ENCODE data around the gene PPM1K.
A peak's percentile ranks its signal among the peaks of the same experiment; 100 is the strongest.

Gene PPM1K

DNA sequence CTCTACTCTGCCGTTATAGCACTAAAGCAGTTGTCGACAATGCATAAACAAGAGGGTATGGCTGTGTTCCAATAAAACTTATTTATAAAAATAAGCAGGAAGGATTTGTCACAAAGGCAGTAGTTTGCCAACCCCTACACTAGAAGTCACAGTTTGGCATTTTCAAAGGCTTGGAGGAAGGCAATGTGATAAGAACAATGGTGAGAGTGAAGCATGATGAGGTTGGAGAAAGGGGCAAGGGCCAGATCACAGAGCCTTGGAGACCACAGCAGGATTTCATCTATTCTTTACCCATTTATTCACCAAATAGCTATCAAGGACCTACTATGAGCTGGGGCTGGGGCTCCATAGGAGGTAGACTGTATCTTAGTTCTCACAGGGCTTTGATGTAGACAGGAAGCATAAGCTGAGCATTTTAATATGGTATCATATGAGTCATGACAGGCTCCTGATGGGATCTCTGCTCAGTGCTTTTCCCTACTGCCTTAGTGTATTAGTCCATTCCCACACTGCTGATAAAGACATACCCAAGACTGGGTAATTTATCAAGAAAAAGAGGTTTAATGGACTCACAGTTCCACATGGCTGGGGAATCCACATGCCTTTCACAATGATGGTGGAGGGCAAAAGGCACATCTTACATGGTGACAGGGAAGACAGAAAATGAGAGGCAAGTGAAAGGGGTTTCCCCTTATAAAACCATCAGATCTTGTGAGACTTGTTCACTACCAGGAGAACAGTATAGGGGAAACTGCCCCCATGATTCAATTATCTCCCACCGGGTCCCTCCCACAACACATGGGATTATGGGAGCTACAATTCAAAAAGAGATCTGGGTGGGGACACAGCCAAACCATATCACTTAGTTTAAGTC, 58.9 kb downstream of the PPM1K start:
- Histone ChIP-seq H4K20me1 (ENCODE audit: control insufficient read depth, insufficient read depth, low read depth, low read length) (no peaks in the 10 kb centered on the region), H3K4me1 (ENCODE audit: control insufficient read depth, low read length) (no peaks in the 10 kb centered on the region), H3F3A (ENCODE audit: control insufficient read depth, insufficient read depth) (no peaks in the 10 kb centered on the region), H3K9me3 (ENCODE audit: control insufficient read depth, insufficient read depth, low read length) (peaks cover 8% of the 10 kb centered on the region; the same call in 1 of the 2 replicates), H3K9me2 (replicated peaks; ENCODE audit: control insufficient read depth, low read length) (no peaks in the 10 kb centered on the region), H3K79me2 (ENCODE audit: control insufficient read depth, low read length) (no peaks in the 10 kb centered on the region), H3K27ac (ENCODE audit: low read depth, low read length) (no peak overlapping the region), H3K36me3 (ENCODE audit: control insufficient read depth, low read length) (no peaks in the 10 kb centered on the region), H3K4me3 (ENCODE audit: low read length) (no peak overlapping the region), H3K4me2 (ENCODE audit: low read length) (no peak overlapping the region), H3K27me3 (ENCODE audit: control insufficient read depth, low read length) (no peaks in the 10 kb centered on the region)
- TF ChIP-seq, protein P1, sequence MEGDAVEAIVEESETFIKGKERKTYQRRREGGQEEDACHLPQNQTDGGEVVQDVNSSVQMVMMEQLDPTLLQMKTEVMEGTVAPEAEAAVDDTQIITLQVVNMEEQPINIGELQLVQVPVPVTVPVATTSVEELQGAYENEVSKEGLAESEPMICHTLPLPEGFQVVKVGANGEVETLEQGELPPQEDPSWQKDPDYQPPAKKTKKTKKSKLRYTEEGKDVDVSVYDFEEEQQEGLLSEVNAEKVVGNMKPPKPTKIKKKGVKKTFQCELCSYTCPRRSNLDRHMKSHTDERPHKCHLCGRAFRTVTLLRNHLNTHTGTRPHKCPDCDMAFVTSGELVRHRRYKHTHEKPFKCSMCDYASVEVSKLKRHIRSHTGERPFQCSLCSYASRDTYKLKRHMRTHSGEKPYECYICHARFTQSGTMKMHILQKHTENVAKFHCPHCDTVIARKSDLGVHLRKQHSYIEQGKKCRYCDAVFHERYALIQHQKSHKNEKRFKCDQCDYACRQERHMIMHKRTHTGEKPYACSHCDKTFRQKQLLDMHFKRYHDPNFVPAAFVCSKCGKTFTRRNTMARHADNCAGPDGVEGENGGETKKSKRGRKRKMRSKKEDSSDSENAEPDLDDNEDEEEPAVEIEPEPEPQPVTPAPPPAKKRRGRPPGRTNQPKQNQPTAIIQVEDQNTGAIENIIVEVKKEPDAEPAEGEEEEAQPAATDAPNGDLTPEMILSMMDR (IDR thresholded peaks at IDR 0.05; ENCODE audit: low read depth, low read length, poor library complexity, severe bottlenecking), result no peak
- no peak for TF ChIP-seq EZH2phosphoT487 (IDR thresholded peaks at IDR 0.05; ENCODE audit: borderline replicate concordance, low read length)

DNA sequence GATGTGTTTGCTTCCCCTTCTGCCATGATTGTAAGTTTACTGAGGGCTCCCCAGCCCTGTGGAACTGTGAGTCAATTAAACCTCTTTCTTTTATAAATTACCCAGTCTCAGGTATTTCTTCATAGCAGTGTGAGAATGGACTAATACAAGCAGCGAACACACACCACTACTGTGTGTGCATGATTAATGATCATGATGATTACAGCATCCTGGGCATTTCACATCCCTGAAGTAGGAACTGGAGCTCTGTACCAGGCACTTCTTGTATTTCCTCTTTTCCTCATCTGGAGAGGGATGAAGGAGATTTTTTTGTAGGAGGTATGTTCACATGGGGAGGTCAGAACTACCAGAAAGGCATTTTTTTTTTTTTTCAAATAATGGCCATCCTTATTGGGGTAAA, 60.8 kb downstream of the PPM1K start:
- no peak overlapping the region for H3K27ac ChIP-seq (ENCODE audit: low read depth, low read length)
- H3F3A ChIP-seq (ENCODE audit: control insufficient read depth, insufficient read depth), result no peaks in the 10 kb centered on the region
- H3K4me3 ChIP-seq (ENCODE audit: low read length), result no peak overlapping the region
- H3K79me2 ChIP-seq (ENCODE audit: control insufficient read depth, low read length), result no peaks in the 10 kb centered on the region
- H3K27me3 ChIP-seq (ENCODE audit: control insufficient read depth, low read length), result no peaks in the 10 kb centered on the region
- H4K20me1 ChIP-seq (ENCODE audit: control insufficient read depth, insufficient read depth, low read depth, low read length), result no peaks in the 10 kb centered on the region
- H3K36me3 ChIP-seq (ENCODE audit: control insufficient read depth, low read length), result no peaks in the 10 kb centered on the region
- TF ChIP-seq, protein P1 (IDR thresholded peaks at IDR 0.05; ENCODE audit: low read depth, low read length, poor library complexity, severe bottlenecking), result no peak
- TF ChIP-seq EZH2phosphoT487 (IDR thresholded peaks at IDR 0.05; ENCODE audit: borderline replicate concordance, low read length), result no peak
- no peaks in the 10 kb centered on the region for H3K9me2 ChIP-seq (replicated peaks; ENCODE audit: control insufficient read depth, low read length)
- H3K4me1 ChIP-seq (ENCODE audit: control insufficient read depth, low read length), result no peaks in the 10 kb centered on the region
- peaks cover 8% of the 10 kb centered on the region; the same call in 1 of the 2 replicates for H3K9me3 ChIP-seq (ENCODE audit: control insufficient read depth, insufficient read depth, low read length)
- H3K4me2 ChIP-seq (ENCODE audit: low read length), result no peak overlapping the region

DNA sequence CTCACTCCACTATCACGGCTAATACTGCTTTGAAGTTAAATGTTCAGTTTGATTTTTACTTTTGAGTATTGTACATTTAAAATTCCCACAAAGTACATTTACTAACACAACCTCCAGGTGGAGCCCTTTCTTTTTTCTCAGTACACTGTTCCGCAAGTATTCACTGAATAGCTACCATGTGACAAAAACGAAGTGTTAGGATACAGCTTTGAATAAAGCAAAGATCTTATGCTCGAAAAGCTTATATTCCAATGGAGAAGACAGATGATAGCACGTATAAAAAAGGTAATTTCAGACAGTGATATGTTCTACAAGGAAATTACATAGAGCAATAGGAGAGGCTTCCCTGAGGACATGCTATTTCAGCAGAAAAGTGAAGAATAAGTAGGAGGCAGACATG, 65.3 kb downstream of the PPM1K start:
- Histone ChIP-seq H3K27ac (ENCODE audit: low read depth, low read length) (no peak overlapping the region), H3K4me2 (ENCODE audit: low read length) (no peak overlapping the region), H3F3A (ENCODE audit: control insufficient read depth, insufficient read depth) (no peaks in the 10 kb centered on the region), H3K4me1 (ENCODE audit: control insufficient read depth, low read length) (no peaks in the 10 kb centered on the region), H4K20me1 (ENCODE audit: control insufficient read depth, insufficient read depth, low read depth, low read length) (no peaks in the 10 kb centered on the region), H3K79me2 (ENCODE audit: control insufficient read depth, low read length) (no peaks in the 10 kb centered on the region), H3K9me3 (ENCODE audit: control insufficient read depth, insufficient read depth, low read length) (no peaks in the 10 kb centered on the region), H3K9me2 (replicated peaks; ENCODE audit: control insufficient read depth, low read length) (no peaks in the 10 kb centered on the region), H3K4me3 (ENCODE audit: low read length) (no peak overlapping the region), H3K27me3 (ENCODE audit: control insufficient read depth, low read length) (peaks cover 7% of the 10 kb centered on the region; the same call in 1 of the 2 replicates), H3K36me3 (ENCODE audit: control insufficient read depth, low read length) (no peaks in the 10 kb centered on the region)
- no peak for TF ChIP-seq EZH2phosphoT487 (IDR thresholded peaks at IDR 0.05; ENCODE audit: borderline replicate concordance, low read length)
- TF ChIP-seq, protein P1 (IDR thresholded peaks at IDR 0.05; ENCODE audit: low read depth, low read length, poor library complexity, severe bottlenecking), result peak; percentile 75
